C4-2B (cell line): ENCODE data around the gene CHCHD6.

Experiments
- CTCF ChIP-seq: fragments of 450-650 bp; conservative IDR thresholded peaks from 2 replicates; pipeline ENCODE4 v1.5.1; 2017; ENCODE audit warnings: mild to moderate bottlenecking
- ZFX ChIP-seq: fragments of 450-650 bp; IDR thresholded peaks from 2 replicates; pipeline ENCODE4 v1.6.1; 2017

- TF ChIP-seq CTCF (no peak), ZFX (no peak)
These were observed 266.1 kb downstream of the CHCHD6 start for GRCh38 chr3:126970101-126970500.
